Measurements from ENCODE around the gene MCM5.
"Not testable (repeated sequence)": the region's sequence is repeated elsewhere in the genome, so short reads cannot be mapped to it uniquely, and the experiment has no call there.

MCM5 gene

DNA sequence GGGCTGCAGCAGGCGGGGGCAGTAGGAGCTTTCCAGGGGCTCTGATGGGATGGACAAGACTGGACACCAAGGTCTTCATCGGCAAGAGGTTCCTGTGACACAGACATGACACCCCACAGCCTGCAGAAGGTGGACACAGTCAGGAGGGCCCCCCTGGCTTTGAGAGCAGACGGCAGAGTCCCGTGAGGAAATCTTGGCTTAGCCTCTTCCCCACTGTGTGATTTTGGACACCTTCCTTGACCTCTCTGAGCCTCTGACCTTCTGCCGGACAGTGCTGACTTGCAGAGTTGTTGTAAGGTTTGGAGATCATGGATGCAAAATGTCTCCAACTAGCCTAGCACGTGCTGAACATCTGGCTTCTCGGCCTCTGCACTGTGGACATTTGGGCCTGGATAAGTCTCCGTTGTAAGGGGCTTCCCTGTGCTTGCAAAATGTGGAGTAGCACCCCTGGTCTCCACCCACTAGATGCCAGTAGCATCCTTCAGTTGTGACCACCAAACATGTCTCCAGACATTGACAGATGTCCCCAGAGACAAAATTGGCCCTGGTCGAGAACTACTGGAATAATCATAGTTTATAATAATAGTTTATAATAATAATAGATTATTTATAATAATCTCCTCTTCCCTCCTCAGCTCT lies 54.6 kb downstream of the MCM5 start:
- DNase-seq: no peak

DNA sequence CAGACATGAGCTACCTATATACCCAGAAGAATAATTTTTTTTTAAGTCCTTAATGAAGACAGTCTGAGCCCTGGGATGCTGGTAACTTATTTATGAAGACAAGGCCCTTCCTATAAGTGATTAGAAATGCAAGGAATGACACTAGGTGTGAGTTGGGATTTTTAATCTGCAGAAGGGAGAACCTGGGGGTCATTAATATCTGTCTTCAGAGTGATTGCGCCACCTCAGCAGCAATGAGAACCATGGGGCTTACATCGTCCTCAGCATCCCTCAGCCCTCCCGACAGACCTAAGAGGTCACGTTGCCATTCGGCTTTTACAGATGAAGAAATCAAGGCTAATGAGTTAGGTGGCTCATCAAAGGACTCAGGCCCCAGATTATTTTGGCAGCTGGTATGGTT lies 55.6 kb downstream of the MCM5 start:
- no peak for DNase-seq

DNA sequence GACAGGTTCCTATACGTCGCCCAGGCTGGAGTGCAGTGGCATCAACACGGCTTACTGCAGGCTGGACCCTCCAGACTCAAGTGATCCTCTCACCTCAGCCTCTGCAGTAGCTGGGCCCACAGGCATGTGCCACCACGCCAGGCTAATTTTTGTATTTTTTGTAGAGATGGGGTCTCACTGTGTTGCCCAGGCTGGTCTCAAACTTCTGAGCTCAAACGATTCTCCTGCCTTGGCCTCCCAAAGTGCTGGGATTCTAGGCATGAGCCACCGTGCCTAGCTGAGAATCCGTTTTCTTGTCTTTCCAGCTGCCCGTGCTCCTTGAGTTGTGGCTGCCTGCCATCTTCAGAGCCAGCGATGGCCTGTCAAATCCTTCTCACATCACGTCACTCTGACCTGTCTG lies 56.8 kb downstream of the MCM5 start:
- no peak for DNase-seq

DNA sequence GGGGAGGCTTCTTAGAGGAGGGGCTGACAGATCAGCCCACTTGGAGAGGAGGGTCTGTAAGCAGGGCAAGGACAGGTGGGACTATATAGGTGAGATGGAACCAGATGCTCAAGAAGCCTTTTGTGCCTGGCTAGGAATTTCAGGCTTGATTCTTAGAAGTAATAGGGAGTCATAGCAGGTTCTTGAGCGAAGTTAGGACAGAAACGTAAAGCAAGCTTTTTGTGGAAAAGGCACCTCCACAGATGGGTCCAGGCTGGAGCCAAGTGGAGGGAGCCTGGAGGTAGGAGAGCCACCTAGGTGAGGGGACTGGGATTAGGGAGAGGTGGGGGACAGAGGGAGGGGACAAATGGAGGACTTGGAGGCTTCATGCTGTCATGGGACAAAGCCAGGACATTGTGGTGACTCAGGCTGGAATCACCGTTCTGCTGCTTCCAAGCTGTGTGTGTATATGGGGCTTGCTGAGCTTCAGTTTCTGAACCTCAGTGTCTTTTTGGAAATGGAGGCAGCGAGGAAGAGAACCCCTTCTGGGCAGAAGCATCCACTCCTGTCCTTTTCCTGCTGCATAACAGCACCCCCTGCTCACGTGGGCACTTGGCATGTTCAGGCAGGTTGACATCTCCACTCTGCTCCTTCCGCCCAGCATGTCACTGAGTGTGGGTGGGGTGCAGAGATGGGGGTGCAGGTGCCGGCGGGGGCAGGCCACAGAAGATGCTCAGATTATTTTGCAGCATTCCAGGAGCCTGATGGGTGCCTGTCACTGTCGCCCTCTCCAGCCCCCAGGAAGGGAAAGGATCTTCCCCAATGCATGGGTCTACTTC lies 58.0 kb downstream of the MCM5 start:
- no peak for DNase-seq

DNA sequence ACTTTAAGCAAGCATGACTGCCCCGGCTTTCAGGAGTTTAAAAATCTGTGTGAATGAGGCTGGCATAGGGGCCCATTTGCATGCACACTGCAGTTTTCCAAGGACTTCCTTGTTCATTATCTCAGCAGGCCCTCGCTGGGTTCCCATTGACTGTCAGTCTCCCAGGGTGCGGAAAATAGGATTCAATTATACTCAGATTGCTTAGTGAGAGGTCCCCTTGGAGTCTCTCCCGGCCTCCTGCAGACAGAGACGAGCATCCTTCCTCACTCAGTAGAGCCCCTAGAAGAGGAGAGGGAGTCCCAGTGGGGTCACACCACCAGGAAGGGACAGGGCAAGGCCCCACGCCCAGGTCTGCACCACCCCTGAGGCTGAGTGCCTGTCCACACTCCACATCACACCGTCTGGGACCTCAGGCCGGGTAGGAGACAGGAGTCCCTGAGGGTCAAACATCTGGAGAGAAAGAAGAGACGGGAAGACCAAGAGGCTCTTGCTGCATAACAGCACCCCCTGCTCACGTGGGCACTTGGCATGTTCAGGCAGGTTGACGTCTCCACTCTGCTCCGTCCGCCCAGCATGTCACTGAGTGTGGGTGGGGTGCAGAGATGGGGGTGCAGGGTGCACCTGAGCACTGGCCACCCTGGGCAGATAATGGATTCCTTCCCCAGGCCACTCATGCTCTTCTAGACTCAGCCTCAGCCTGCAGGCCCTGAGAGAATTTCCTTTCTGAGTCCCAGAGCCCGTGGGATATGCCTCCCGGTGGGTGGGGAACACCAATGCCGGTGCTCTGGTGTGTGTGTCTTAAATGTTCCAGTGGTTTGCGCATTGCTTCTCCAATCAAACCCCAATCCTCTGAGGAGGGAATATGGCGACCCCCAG lies 58.8 kb downstream of the MCM5 start:
- DNase-seq: no peak

DNA sequence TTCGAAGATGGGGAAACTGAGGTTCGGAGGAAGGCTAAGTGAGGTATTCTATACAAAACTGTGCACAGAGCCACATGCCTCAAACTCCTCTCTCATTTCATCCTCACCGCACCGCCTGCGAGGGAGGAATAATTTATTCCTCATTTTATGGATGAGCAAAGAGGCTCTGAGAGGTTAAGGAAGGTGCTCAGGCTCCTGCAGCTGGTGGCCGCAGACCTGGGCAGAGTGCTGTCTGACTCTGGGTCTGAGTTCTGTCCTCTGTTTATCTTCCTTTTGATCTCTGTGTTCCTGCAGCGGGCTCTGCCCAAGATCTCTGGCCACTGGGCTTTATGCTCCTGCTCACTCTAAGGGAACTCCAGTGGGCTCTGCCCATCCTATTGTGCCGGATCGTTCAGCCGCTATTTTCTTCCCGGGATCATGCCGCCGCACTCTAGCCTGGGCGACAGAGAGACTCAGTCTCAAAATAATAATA lies 59.5 kb downstream of the MCM5 start:
- no peak for DNase-seq

DNA sequence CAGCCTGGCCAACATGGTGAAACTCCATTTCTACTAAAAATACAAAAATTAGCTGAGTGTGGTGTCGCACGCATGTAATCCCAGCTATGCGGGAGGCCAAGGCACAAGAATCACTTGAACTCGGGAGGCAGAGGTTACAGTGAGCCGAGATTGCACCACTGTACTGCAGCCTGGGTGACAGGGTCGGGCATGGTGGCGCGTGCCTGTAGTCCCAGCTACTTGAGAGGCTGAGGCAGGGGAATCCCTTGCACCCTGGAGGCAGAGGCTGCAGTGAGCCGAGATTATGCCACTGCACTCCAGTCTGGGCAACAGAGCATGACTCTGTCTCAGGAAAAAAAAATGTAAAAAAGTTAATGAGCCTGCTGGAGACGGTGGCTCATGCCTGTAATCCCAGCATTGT lies 60.0 kb downstream of the MCM5 start:
- not testable (repeated sequence) for DNase-seq

DNA sequence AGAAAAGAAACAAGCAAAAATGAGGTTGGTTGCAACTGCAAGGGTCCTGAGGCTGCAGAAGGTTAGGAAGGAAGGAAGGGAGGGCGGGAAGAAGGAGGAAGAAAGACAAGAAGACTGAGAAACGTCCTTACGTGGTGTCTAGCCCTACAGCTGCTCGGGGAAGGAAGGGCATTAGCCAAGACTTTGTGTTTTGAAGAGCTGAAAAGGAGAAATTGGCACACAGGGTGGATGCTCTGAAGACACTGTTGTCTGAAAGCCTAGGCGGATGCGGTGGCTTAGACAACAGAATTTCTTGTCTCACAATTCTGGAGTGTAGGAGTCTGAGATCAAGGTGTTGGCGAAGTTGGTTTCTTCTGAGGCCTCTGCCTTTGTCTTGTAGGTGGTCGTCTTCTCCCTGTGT lies 60.7 kb downstream of the MCM5 start:
- no peak for DNase-seq

DNA sequence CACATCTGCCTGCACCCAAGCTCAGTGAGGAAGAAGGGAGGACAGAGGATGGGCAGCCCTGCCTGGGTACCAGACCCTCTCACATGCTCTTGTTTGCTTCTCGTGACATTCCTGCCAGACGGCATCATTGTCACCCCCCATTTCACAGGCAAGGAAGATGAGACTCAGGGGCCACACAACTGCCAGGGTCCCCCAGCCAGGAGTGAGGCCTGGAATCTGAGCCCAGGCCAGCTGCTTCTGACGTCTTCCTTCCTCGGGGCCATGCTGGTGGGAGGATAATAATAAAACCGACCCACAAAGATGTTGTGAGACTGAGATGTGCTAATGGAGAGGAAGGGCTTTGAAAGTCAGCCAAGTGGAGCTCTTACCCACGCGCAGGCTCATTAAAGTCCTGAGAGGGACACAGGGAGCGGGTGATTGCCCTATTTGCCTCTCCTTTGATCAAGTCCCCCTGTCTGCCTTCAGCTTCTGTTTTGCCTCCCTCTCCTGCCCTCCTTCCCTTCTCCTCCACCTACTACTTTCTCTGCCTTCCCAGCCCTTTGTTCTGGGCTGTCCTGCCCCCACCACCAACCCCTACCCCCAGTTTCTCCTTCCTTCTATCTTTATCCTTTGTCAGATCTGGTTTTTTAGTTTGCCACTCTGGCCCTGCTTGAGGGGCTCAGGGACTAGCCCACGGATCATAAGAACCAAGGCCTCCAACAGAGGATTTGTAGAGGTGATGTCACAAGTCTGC lies 62.7 kb downstream of the MCM5 start:
- DNase-seq: no peak

DNA sequence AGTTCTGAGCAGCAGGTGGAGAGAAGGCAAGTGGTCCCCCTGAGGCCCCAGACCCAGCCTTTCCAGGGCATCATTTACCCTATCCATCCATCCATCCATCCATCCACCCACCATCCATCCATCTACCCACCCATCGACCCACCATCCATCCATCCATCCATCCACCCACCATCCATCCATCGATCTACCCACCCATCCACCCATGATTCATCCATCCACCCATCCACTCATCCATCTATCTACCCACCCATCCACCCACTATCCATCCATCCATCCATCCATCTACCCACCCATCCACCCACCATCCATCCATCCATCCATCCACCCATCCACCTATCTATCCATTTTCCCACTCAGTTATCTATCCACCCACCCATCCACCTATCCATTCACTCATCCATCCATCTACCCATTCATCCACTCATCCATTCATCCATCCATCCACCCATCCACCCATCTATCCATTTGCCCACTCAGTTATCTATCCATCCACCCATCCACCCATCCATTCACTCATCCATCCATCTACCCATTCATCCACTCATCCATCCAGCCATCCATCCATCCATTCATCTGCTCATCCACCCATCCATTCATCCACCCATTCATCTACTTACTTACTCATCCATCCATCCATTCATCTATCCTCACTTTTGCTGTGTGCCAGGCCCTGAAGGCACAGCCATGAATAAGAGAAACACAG lies 63.4 kb downstream of the MCM5 start:
- no peak for DNase-seq

DNA sequence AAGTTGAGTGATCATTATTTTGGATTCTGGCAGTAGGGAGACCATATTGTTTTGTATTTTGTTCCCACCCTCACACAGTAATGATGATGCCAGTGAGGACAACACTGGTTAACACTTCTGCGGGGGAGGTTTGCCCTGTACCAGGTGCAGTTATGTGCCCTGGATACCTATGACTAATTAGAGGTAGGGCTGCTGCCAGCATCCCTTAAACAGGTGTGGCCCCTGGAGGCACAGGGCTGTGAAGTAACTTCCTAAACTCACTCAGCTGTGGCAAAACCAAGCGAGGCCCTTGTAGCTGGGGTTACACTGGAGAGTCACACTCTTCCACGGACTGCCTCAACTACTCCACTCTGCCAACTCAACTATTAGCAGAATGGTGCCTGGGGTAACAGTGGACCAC lies 64.5 kb downstream of the MCM5 start:
- no peak for DNase-seq

DNA sequence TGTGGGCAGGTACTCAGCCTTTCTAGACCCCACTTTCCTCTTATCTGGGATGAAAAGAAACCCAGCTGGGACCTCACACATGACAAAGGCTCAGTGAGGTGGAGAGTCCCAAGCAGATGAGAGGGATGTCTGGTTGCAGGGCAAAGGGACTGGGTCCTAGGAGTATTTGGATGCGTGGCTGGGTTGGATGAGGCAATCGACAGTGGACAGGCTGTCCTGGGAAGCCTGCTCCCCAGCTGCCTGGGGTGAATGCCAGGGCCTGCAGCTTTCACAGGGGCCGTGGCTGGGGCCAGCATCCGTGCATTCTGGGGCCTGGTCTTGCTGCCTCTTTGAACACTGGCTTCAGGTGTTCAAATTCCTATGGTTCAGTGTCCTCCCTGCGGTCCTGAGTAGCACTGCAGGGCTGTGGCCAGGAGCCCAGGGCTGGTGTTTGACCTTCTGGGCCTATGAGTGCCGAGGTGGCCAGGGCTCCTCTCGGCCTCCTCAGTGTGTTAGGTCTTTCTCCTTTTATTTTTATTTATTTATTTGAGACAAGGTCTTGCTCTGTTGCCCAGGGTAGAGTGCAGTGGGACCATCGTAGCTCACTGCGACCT lies 65.3 kb downstream of the MCM5 start:
- no peak for DNase-seq

DNA sequence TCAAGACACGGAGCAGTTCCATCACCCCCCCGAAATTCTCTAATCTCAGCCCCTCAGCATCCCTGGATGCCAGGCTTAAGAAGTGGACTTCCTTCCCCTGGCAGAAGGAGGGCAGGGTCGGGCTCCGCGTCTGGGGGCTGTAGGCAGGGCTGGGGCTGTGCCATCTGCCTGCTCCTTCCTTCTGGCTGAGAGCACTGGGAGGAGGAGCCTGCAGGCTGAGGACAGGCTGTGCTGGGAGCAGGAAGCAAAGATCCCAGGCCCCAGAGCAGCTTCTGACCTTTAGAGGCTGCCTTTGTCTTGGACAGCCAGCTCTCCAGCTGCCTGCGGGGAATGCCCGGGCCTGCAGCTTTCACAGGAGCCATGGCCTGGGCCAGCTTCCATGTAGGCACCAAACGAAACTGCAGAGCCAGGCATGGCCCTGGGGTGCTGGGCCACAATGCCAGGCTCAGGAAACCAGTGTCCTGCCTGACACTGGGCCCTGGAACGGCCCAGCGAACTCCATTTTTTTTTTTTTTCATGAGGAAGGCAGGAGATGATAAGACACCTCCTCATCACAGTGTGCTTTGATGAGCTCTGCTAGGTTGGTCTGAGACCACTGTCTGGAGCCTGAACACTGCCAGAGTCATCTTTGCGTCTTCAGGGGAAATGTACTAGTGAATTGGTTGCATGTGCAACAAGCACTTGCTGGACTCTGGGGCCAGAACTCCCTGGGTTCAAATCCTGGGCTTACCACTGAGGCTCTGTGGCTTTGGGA lies 67.9 kb downstream of the MCM5 start:
- no peak for DNase-seq

DNA sequence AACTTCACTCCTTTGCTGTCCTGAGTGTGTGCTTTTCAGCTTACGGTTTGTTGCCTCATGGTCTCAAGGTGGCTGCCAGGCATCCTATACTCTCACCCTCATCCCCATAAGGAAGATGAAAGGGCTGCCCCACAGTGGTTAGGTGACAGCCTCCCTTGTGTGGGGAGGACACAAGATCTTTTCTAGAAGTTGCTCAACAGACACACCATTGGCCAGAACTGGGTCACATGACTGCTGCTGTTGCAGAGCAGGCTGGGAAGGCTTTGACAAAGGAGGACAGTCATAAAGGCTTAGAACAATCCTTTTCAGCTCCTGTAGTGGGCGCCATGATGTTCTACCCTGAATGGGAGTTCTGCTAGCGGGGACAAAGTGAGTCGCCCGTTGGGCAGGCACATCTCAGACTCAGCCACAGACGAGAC lies 71.0 kb downstream of the MCM5 start:
- DNase-seq: no peak

DNA sequence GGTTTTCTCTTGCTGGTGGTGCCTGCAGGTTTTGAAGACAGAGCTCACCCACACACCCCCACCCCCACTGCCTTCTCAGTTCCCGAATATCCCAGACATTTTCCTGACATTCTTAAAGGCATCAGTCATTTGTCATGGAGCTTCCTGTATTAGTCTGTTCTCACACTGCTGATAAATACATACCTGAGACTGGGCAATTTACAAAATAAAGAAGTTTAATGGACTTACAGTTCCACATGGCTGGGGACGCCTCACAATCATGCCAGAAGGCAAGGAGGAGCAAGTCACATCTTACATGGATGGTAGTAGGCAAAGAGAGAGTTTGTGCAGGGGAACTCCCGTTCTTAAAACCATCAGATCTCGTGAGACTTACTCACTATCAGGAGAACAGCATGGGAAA lies 71.6 kb downstream of the MCM5 start:
- not testable (repeated sequence) for DNase-seq

DNA sequence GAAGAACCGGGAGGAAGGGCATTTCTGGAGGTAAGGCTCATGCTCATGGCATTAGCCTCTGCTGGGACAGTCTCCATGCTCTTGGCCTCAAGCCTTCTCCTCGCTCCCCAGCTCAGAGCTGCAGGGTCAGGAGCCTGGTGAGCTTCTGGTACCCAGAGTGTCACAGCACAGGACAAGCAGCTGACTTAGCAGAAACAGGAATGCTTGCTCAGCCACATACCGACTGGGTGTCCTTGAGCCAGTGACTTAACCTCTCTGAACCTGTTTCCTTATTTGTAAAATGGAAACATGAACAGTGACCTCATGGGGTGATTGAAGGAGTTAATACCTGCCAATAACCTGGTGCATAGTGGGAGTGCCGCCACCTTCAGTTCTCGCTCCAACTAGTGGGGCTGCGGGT lies 72.5 kb downstream of the MCM5 start:
- DNase-seq: no peak

DNA sequence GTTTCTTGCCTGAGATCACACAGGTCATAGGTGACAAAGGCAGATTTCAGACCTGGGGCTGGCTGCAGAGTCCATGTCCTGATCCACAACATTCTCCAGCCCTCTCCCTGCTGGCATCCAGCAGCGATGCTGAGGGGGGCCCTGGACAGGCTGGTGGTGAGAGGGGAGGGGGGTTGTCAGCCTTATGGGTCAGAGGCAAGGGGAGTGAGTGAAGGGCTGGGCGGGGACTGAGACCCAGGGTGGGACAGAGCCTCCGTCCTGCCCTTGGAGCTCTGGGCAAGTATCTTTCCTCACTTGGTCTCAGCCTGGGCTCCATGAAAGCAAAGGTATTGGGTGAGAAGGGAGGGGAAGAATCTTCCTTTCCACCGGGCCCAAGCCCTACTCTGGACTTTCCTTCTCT lies 74.0 kb downstream of the MCM5 start:
- DNase-seq: no peak
